AG04450 (cell line): Measurements from ENCODE around the gene COLQ. TPM values are rescaled to one million over a fixed set of nuclear protein-coding genes. Genes with fewer than 3 reads are reported as not detected.

ENCODE experiments used
- CTCF ChIA-PET: fragments of 300-600, 350-600 bp; formaldehyde crosslinking; extraction: SDS; loops from one replicate; lab custom pipeline; 2022; ENCODE audit warnings: antibody characterized with exemption, inconsistent platforms; lab: Charles Lee
- POLR2A ChIA-PET: fragments of 350-600 bp; formaldehyde crosslinking; extraction: SDS; loops from one replicate; lab custom pipeline; 2021; ENCODE audit warnings: antibody characterized with exemption, inconsistent platforms; lab: Yijun Ruan, JAX
- DNase-seq: peaks from one replicate; pipeline ENCODE4 v3.0.0-alpha.2; 2011; ENCODE audit warnings: low read depth, low spot score
- H3K27ac ChIP-seq: one replicate; pipeline ENCODE4 v1.5.1; 2012; ENCODE audit warnings: low read depth, low read length, control low read depth
- H3K27me3 ChIP-seq: one replicate; pipeline ENCODE4 v1.6.0; 2012; ENCODE audit warnings: low read length; ENCODE audit not compliant: control insufficient read depth, insufficient read depth
- H3K4me3 ChIP-seq: 2 replicates; pipeline ENCODE4 v1.5.1; 2011; ENCODE audit warnings: mild to moderate bottlenecking, low read depth, low read length, control low read depth
- H3K9me3 ChIP-seq: 2 replicates; pipeline ENCODE4 v1.5.1; 2012; ENCODE audit warnings: low read length; ENCODE audit not compliant: control insufficient read depth, insufficient read depth
- CTCF ChIP-seq: IDR thresholded peaks from 2 replicates; pipeline ENCODE4 v1.5.1; 2011; ENCODE audit warnings: low read depth, low read length, control low read depth, inconsistent platforms
- polyA plus RNA-seq: library from polyadenylated mRNA; depleted of rRNA; stranded (reverse); fragments of >200 nt; gene quantifications from 2 replicates; pipeline ENCODE4 v1.2.3, GENCODE V29; 2011; rRNA removed
- small RNA-seq: library from RNA; depleted of rRNA; stranded (forward); fragments of <200 nt; gene quantifications from one replicate; pipeline ENCODE3, GENCODE V24; 2012; ENCODE audit warnings: low read depth; ENCODE audit not compliant: insufficient read length

COLQ gene
- polyA plus RNA-seq, 1 experiment = 0.95 TPM

- no peak for DNase-seq
- ChIA-PET CTCF (interaction anchor here (0.9 to 6.0 kb wide), 3 partner anchors 136 to 201 kb away, joined by 3 to 247 read pairs (median 135); partner anchors contain the start of gene CAPN7), POLR2A (no interaction called here)
- H3K4me3 ChIP-seq = no peak overlapping the region
- no peak for TF ChIP-seq CTCF
- H3K27me3 ChIP-seq = no peaks in the 10 kb centered on the region
- no peaks in the 10 kb centered on the region for H3K9me3 ChIP-seq
- no peak overlapping the region for H3K27ac ChIP-seq
Observed at GRCh38 chr3:15403495-15403894, 118.0 kb downstream of the COLQ start.

- H3K27ac ChIP-seq = no peak overlapping the region
- no peak overlapping the region for H3K4me3 ChIP-seq
- ChIA-PET CTCF (interaction anchor here (0.8 to 4.1 kb wide), 2 partner anchors 134 to 199 kb away, joined by 3 to 247 read pairs; no protein-coding TSS in a partner anchor), POLR2A (no interaction called here)
- no peak for DNase-seq
- H3K9me3 ChIP-seq = peaks cover 5% of the 10 kb centered on the region
- H3K27me3 ChIP-seq = no peaks in the 10 kb centered on the region
- TF ChIP-seq CTCF = no peak
Observed at GRCh38 chr3:15401936-15402335, 119.6 kb downstream of the COLQ start.

Small RNA genes within 50 kb of the gene (small RNA-seq; reads per million reads assigned to genes)
- gene MIR4270 (not detected), gene RN7SL110P (not detected), gene RNU6-1024P (not detected)

Other genes starting within 250 kb of the COLQ start
- 15.5 and 16.6 TPM in 2 replicates for gene SH3BP5, start 189.1 kb downstream of the COLQ start, polyA plus RNA-seq
- 23.0 and 25.9 TPM in 2 replicates for gene METTL6, start 94.2 kb downstream of the COLQ start, polyA plus RNA-seq
- gene EAF1, start 94.1 kb downstream of the COLQ start, polyA plus RNA-seq = 9.7 and 11.0 TPM in 2 replicates
- gene HACL1, start 79.9 kb upstream of the COLQ start, polyA plus RNA-seq = 22.0 and 29.2 TPM in 2 replicates
- 22.2 and 24.8 TPM in 2 replicates for gene BTD, start 80.0 kb upstream of the COLQ start, polyA plus RNA-seq